ENCODE data around the gene DENND6B. TPM values are rescaled to one million over a fixed set of nuclear protein-coding genes. Genes with fewer than 3 reads are reported as not detected.

Gene DENND6B
- total RNA-seq, 1 donor from 2014 or later: 32.1 TPM

GRCh38 chr22:50281957-50282356, 44.9 kb downstream of the DENND6B start:
- no peaks in the 10 kb centered on the region for H3K4me1 Mint-ChIP-seq (ENCODE audit: low read depth, unreplicated experiment)
- H3K27ac Mint-ChIP-seq (ENCODE audit: unreplicated experiment): no peak overlapping the region
- no peaks in the 10 kb centered on the region for H3K36me3 Mint-ChIP-seq (ENCODE audit: unreplicated experiment)
- TF ChIP-seq, protein P1, sequence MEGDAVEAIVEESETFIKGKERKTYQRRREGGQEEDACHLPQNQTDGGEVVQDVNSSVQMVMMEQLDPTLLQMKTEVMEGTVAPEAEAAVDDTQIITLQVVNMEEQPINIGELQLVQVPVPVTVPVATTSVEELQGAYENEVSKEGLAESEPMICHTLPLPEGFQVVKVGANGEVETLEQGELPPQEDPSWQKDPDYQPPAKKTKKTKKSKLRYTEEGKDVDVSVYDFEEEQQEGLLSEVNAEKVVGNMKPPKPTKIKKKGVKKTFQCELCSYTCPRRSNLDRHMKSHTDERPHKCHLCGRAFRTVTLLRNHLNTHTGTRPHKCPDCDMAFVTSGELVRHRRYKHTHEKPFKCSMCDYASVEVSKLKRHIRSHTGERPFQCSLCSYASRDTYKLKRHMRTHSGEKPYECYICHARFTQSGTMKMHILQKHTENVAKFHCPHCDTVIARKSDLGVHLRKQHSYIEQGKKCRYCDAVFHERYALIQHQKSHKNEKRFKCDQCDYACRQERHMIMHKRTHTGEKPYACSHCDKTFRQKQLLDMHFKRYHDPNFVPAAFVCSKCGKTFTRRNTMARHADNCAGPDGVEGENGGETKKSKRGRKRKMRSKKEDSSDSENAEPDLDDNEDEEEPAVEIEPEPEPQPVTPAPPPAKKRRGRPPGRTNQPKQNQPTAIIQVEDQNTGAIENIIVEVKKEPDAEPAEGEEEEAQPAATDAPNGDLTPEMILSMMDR (IDR thresholded peaks at IDR 0.05; ENCODE audit: partially characterized antibody, unreplicated experiment): no peak
- no peak overlapping the region for H3K4me3 Mint-ChIP-seq (ENCODE audit: unreplicated experiment)
- DNase-seq: no peak
- peaks cover 3% of the 10 kb centered on the region for H3K27me3 Mint-ChIP-seq (ENCODE audit: unreplicated experiment)
- peaks cover 1% of the 10 kb centered on the region for H3K9me3 Mint-ChIP-seq (ENCODE audit: unreplicated experiment)

DNA sequence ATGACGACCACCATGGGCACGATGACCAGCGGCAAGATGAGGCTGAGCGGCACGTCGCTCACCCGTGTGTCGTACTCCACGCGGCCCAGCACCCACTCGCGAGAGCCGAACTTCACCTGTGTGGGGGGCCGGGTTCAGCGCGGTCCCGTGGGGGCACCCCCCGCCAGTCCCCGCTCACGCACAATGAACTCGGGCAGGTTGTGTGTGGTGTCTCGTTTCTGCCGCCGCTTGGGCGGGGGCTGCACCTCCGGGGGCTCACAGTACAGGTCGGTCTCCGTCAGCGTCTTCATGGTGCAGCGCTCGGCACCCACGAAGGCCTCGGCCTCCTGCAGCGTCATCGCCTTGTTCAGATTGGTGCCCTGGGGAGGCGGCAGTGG, 45.4 kb downstream of the DENND6B start:
- Mint-ChIP-seq H3K27ac (ENCODE audit: unreplicated experiment) (no peak overlapping the region), H3K9me3 (ENCODE audit: unreplicated experiment) (peaks cover 1% of the 10 kb centered on the region), H3K36me3 (ENCODE audit: unreplicated experiment) (no peaks in the 10 kb centered on the region), H3K4me3 (ENCODE audit: unreplicated experiment) (no peak overlapping the region), H3K27me3 (ENCODE audit: unreplicated experiment) (peaks cover 3% of the 10 kb centered on the region), H3K4me1 (ENCODE audit: low read depth, unreplicated experiment) (no peaks in the 10 kb centered on the region)
- TF ChIP-seq, protein P1 (IDR thresholded peaks at IDR 0.05; ENCODE audit: partially characterized antibody, unreplicated experiment): no peak
- DNase-seq: no peak

GRCh38 chr22:50280708-50281383, 46.0 kb downstream of the DENND6B start:
- Mint-ChIP-seq H3K9me3 (ENCODE audit: unreplicated experiment) (peaks cover 1% of the 10 kb centered on the region), H3K27ac (ENCODE audit: unreplicated experiment) (no peak overlapping the region), H3K36me3 (ENCODE audit: unreplicated experiment) (no peaks in the 10 kb centered on the region)

GRCh38 chr22:50280022-50280707, 46.6 kb downstream of the DENND6B start:
- Mint-ChIP-seq H3K4me1 (ENCODE audit: low read depth, unreplicated experiment) (no peaks in the 10 kb centered on the region), H3K4me3 (ENCODE audit: unreplicated experiment) (no peak overlapping the region), H3K27ac (ENCODE audit: unreplicated experiment) (no peak overlapping the region), H3K9me3 (ENCODE audit: unreplicated experiment) (peaks cover 1% of the 10 kb centered on the region), H3K36me3 (ENCODE audit: unreplicated experiment) (no peaks in the 10 kb centered on the region), H3K27me3 (ENCODE audit: unreplicated experiment) (peaks cover 3% of the 10 kb centered on the region)
- DNase-seq: no peak
- TF ChIP-seq, protein P1 (IDR thresholded peaks at IDR 0.05; ENCODE audit: partially characterized antibody, unreplicated experiment): no peak

More at GRCh38 chr22:50280708-50281383, 46.0 kb downstream of the DENND6B start:
- H3K4me1 Mint-ChIP-seq (ENCODE audit: low read depth, unreplicated experiment): no peaks in the 10 kb centered on the region
- peaks cover 3% of the 10 kb centered on the region for H3K27me3 Mint-ChIP-seq (ENCODE audit: unreplicated experiment)
- TF ChIP-seq, protein P1 (IDR thresholded peaks at IDR 0.05; ENCODE audit: partially characterized antibody, unreplicated experiment): no peak
- no peak for DNase-seq
- no peak overlapping the region for H3K4me3 Mint-ChIP-seq (ENCODE audit: unreplicated experiment)
